Progenitor cell of endocrine pancreas (in vitro differentiated cells): Measurements from ENCODE around the gene ZMAT5. TPM values are rescaled to one million over a fixed set of nuclear protein-coding genes. Genes with fewer than 3 reads are reported as not detected.

Source experiments
- DNase-seq: peaks from one replicate; pipeline ENCODE4 v3.0.0; 2021; ENCODE audit warnings: low spot score; ENCODE audit not compliant: unreplicated experiment
- H3K27ac Mint-ChIP-seq: 2 replicates; pipeline ENCODE4 v1.8.0; 2021; ENCODE audit warnings: mild to moderate bottlenecking, moderate library complexity, mixed read lengths
- H3K27me3 Mint-ChIP-seq: 2 replicates; pipeline ENCODE4 v1.8.0; 2021; ENCODE audit warnings: mixed read lengths
- H3K36me3 Mint-ChIP-seq: 2 replicates; pipeline ENCODE4 v1.8.0; 2022; ENCODE audit warnings: mixed read lengths; ENCODE audit not compliant: insufficient read depth
- H3K4me1 Mint-ChIP-seq: 2 replicates; pipeline ENCODE4 v1.8.0; 2021; ENCODE audit warnings: low read depth, mixed read lengths
- H3K4me3 Mint-ChIP-seq: 2 replicates; pipeline ENCODE4 v1.8.0; 2021; ENCODE audit warnings: low read depth, mild to moderate bottlenecking, moderate library complexity, mixed read lengths
- H3K9me3 Mint-ChIP-seq: 2 replicates; pipeline ENCODE4 v1.8.0; 2021; ENCODE audit warnings: low read depth, mixed read lengths
- CTCF ChIP-seq: fragments of 200-600 bp; sonication (generic); IDR thresholded peaks from one replicate; pipeline ENCODE4 v1.5.0; 2021; ENCODE audit warnings: antibody characterized with exemption, mild to moderate bottlenecking; ENCODE audit not compliant: unreplicated experiment
- total RNA-seq: library from RNA; stranded (reverse); gene quantifications from 2 replicates; pipeline ENCODE4 v1.2.1, GENCODE V29; 2021

ZMAT5 gene
- total RNA-seq, 1 donor from 2014 or later: 21.1 TPM

- Mint-ChIP-seq H3K4me1 (no peaks in the 10 kb centered on the region), H3K4me3 (no peak overlapping the region), H3K27me3 (no peaks in the 10 kb centered on the region), H3K36me3 (peaks cover 5% of the 10 kb centered on the region), H3K27ac (no peak overlapping the region), H3K9me3 (no peaks in the 10 kb centered on the region)
- TF ChIP-seq CTCF: no peak
- DNase-seq: no peak
Observed at GRCh38 chr22:29741926-29742325, 24.9 kb downstream of the ZMAT5 start.

- H3K36me3 Mint-ChIP-seq: peaks cover 3% of the 10 kb centered on the region
- H3K9me3 Mint-ChIP-seq: no peaks in the 10 kb centered on the region
- DNase-seq: no peak
- H3K27ac Mint-ChIP-seq: no peak overlapping the region
- no peak for TF ChIP-seq CTCF
- H3K27me3 Mint-ChIP-seq: no peaks in the 10 kb centered on the region
- H3K4me1 Mint-ChIP-seq: no peaks in the 10 kb centered on the region
- H3K4me3 Mint-ChIP-seq: no peak overlapping the region
Observed at GRCh38 chr22:29740216-29740615, 26.6 kb downstream of the ZMAT5 start.

- no peaks in the 10 kb centered on the region for H3K9me3 Mint-ChIP-seq
- H3K27me3 Mint-ChIP-seq: no peaks in the 10 kb centered on the region
- H3K27ac Mint-ChIP-seq: no peak overlapping the region
- TF ChIP-seq CTCF: no peak
- H3K36me3 Mint-ChIP-seq: peaks cover 3% of the 10 kb centered on the region
- no peaks in the 10 kb centered on the region for H3K4me1 Mint-ChIP-seq
- no peak overlapping the region for H3K4me3 Mint-ChIP-seq
- no peak for DNase-seq
Observed at GRCh38 chr22:29739346-29739875, 27.4 kb downstream of the ZMAT5 start.

- no peak overlapping the region for H3K27ac Mint-ChIP-seq
- H3K36me3 Mint-ChIP-seq: peaks cover 3% of the 10 kb centered on the region
- H3K27me3 Mint-ChIP-seq: no peaks in the 10 kb centered on the region
- TF ChIP-seq CTCF: no peak
- no peak overlapping the region for H3K4me3 Mint-ChIP-seq
- DNase-seq: no peak
- no peaks in the 10 kb centered on the region for H3K4me1 Mint-ChIP-seq
- H3K9me3 Mint-ChIP-seq: no peaks in the 10 kb centered on the region
Observed at GRCh38 chr22:29738118-29738815, 28.5 kb downstream of the ZMAT5 start.

- TF ChIP-seq CTCF: no peak
- Mint-ChIP-seq H3K4me3 (no peak overlapping the region), H3K27me3 (no peaks in the 10 kb centered on the region), H3K4me1 (no peaks in the 10 kb centered on the region), H3K27ac (no peak overlapping the region), H3K9me3 (no peaks in the 10 kb centered on the region), H3K36me3 (peaks cover 3% of the 10 kb centered on the region)
- no peak for DNase-seq
Observed at GRCh38 chr22:29737251-29738117, 29.3 kb downstream of the ZMAT5 start.
